Stimulated activated CD4-positive, alpha-beta T cell treated with anti-CD3 and anti-CD28 coated beads, Interleukin-1b, Interleukin-23, amount 100 ng/mL, for 1 hour (primary cell): Measurements from ENCODE around the gene CERS3.

Experiments
- DNase-seq, 2 donors: peaks; one replicate each; pipeline ENCODE4 v3.0.0-alpha.2; 2020; ENCODE audit warnings: low read depth in 2 of 2

Gene CERS3

DNA sequence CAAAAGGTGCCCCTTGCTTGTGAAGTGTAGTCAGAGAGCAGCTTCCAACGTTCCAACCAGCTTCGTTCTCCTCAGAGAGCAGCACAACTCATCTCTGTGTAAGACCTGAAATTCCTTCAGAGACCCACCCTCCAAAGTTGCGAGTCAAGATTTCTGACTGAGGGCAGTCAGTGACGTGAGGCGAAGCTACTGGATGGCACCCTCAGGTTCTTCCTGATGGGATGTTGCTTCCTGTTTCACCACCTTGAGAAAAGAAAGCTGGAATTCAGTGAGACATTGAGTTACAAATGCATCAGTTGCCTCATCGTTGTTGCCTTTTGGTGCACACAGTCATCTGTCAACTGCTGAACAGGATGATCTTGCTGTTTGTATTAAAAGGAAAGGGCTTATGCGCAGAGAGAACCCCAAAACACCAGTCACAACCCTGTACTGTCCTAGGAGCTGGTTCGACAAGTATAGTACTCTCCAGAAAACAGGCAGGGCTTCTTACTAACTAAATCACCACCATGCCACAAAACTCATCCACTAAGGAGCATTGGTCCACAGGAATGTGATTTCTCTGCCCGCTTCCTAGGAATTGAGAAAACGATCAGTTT lies at the start of gene CERS3:
Gene CERS3, minus strand, starts transcription at position 118 of the 596 bp plus-strand sequence. CDS start 27,101 bp downstream, outside the sequence.
- DNase-seq = no peak

DNA sequence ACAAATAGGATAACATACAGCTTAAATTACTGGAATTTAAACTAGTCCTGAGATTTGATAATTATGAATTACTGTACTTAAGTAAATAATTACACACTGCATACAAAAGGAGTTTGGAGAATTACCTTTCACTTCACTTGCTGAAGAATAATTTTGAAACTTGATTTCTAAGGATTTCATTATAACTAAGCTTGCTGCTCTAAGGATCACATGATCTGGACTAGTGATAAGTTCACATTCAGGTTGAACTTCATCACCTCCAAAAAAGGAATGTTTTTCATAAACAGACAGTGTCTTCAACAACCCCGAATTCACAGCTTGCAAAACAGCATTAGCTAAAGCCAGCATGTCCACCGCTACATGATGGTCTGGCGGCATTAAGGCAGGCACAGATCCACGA lies 44.8 kb upstream of the CERS3 start:
- DNase-seq = no peak

DNA sequence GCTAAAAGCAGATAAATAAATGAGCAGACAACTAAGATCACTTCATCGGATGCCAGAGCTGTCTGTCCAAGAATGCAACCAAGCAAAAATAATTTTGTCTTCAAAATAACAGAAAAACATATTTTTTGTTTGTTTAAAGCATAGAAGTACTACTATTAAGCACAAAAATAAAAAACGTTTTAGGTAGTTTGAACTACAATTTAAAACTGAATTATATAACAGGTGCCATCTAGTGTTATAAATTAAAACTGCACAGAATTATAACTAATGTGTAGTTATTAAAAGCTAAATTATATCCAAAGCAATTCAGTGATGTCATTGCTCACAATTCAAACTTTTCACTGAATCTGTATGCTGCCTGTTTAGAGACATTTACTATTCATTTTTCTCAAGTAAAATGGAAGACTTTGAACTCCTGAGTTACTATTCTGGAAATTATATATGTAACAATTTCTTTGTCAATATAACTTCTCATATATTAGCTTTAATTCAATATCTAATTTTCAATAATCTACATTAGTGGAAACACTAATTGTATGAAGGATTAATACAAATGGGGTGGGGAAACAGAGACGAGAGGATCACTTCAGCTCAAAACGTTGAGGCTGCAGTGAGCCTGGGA lies 43.7 kb upstream of the CERS3 start:
- DNase-seq = no peak

DNA sequence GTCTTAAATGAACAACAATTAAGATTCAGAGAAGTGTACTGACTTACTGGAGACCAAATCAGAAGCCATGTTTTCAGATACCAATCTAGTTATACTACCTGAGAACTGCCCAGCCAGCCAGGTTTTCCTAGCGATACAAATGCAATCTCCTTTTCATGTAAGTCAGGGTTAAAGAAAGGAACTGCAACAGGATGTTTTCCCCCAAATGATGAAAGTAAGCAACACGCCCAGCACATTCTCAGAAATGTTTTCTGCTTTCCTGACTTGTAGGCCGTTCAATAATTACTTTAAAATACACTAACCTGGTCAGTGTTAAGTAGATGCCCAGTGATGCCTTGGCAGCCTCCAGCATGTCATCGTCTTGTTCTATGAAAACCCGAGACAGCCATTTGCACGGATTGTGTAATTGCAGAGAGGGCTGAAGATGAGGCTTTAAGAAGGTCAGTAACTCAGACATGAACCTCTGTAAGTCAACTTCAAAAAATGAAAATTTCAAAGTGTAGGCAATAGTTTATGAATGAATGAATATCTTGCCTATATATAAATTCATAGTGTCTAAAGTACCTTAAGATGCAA lies 42.9 kb upstream of the CERS3 start:
- DNase-seq = no peak

DNA sequence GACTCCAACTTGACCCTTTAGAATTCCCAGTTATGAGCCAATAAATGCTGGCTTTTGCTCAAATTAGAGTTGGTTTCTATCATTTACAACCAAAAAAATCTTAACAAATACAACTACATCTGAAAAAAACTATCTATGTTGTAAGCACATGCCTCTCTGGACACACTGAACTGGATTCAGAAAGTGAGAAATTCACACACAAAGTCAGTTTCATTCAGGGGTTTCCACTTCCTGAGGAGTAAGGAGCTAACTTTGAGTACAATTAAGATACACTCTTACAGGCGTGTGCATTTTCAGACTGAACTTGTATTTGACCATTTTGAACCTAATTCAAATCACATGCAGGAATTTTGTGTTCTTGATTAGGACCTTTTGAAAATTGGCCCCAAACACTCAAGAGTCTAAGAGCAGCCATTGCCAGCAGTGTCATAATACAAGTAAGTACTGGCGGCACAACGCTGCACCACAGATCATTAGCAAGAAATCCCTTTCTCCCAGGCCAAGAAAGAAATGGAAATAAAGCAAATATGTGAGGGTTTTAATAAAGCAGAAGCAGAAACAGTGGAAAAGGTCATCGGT lies 42.1 kb upstream of the CERS3 start:
- no peak for DNase-seq

DNA sequence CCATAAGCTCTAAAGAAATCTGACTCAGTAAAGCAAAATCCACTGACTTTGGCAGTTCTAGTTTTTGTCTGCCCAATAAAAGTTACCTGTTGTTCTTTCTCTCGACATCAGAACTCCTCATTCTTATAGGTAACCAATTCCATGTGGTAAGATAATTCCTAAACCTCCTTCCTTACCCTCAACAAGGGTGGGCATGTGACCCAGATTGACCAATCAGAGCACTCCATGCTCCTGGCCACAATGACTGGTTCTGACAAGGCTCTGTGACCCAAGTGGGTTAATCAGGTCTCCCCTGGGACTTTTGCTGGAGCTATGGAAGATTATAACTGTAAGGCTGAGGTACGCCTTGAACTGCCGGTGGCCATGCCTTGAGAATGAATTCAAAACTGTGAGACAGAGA lies 41.5 kb upstream of the CERS3 start:
- DNase-seq = no peak

DNA sequence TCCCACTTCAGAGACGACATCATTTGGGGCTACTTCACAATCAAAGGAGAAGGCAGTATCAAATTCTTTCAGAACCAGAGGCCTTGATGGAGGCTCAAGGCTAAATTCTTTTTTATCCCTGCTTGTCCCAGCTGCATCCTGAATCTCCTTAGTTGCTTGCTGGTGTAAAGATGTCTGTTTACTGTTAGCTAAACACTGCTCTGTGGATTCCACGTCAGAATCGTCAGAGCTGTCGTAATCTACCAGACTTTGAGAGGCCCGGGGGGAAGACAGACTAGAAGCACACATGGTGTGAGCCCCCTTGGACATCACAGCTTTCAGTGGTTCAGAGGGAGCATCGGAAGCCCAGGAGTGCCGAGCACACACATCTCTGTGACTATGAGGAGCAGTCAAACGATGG lies 40.6 kb upstream of the CERS3 start:
- no peak for DNase-seq

DNA sequence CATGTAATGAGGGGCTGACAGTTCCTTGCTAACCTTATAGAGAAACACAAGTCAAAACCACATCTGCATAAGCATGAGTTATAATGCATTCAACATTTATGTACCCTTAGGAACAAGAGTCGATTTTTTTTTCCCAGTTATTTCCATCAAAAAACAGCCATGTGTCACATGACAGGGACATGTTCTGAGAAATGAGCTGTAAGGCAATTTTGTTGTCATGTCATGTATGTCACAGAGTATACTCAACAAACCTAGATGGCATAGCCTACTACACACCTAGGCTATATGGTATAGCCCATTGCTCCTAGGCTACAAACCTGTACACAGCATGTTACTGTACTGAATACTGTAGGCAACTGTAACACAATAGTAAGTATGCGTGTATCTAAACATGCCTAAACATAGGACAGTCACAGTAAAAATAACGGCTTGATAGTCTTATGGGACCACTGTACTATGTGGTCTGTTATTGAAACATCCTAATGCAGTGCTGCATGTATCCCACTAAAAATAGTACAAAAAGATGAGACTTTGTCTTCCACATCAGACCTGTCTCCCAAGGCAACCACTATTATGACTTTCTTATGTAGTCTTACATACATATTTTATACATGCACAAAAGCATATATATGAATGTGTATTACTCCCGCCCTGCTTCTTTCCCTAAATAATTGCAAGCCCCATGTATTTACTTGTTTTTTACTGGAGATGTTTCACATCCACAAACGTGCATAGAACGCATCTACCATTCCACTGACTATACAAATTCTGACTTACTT lies 38.3 kb upstream of the CERS3 start:
- no peak for DNase-seq

DNA sequence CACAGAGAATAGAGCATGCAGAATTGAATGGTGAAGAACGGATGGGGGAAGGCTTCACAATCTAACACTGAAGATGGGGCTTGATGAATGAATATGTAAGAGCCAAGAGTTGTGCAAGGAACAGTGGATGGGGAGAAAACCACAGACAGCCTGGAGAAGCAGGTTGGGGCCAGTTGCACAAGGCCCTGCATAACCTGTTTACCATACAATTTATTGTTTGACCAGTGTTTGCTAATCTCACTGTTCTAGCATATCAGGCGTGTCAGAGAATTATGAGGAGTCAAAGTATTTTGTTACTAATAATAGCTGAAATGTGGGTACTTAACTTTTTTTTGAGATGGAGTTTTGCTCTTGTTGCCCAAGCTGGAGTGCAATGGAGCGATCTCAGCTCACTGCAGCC lies 36.8 kb upstream of the CERS3 start:
- DNase-seq = no peak

DNA sequence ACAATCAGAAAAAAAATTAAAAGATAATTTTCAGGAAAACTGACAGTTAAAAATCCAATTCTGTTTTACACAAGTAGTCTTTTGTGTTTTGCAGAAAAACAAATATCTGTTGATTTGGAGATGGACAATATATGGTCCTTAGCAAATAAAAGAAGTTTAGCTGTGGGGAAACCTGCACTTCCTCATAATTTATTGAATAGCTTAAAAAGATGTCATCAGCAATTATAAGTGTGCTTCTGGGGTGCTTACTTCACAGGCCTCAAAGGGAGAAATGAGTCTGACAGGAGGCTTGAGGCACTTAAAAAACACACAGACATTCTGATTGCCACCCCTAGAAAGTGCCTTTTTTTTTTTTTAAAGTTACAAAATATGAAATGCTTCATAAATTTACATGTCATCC lies 31.6 kb upstream of the CERS3 start:
- no peak for DNase-seq

DNA sequence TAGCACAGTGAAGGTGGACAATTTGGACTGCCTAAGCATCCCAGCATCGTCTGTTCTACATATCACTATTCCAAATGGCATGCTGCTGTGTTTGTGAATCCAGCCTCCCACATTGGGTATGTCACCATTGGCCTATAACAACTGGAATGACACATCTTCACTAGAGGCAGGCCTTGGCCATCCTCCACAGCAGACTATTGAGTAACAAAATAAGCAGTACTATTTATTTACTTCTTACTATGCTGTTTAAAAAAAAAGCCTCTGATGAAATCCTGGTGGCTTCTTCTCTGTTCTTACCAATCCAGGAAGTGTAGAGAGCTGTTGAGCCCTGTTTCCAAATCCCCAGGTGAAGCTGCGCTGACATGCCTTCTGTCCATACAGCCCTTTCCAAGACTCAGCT lies 30.6 kb upstream of the CERS3 start:
- no peak for DNase-seq

DNA sequence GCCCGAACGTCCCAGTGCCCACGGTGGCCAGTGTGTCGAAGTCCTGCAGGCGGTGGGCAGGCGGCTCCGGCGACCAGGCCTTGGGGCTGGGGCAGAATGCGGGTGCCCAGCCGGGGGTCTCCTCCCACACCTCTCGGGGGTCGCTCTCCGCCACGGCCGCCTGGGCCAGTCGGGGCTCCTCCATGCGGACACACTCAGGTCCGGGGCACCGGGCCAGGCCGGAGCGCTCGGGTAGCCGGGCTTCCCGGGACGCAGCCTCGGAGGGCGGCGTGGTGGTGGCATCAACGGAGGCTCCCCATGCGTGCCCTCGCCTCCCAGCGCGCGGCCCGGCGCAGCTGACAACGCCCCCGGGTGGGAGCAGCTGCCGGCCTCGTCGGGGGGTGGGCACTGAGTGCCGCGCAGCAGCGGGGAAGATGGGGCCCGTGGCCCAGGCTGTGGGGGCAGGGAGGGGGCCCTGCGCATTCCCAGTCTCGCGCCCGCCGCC lies 30.1 kb upstream of the CERS3 start:
- DNase-seq = no peak

DNA sequence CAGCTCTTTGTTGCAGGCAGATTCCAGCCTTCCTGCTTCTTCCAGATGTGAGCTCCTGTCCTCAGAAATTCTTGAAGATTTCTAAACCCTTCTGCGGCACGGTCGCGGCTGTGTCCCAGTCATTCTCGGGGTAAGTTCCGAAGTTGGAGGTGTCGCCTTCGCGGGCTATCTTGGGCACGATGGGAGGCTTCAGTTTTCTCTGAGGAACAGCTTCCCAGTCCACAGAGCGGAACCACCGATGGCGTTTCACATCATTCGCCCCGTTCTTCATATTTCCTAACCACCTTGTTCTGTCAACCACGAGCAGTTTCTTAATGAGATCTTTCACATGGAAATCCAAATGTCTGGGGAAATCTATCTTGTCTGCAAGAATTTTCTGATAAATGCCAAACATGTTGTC lies 24.7 kb upstream of the CERS3 start:
- no peak for DNase-seq

DNA sequence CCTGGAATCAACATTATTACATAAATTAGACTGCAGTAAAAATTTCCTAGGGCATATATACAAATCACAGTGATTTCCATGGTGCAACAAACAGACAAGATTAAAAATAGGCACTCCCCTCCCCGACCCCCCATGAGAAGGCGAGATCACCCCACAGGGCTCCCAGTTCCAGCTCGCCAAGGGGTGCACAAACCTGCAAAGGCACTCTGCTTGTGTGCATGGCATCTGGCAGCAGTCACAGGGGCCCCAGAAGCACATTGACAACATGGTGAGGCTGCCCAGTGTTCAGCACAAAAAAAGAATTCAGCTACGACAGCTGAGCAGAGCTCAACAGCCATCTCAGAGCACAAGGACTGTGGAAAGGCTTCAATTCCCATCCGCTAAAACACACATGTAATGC lies 19.2 kb upstream of the CERS3 start:
- DNase-seq = no peak

DNA sequence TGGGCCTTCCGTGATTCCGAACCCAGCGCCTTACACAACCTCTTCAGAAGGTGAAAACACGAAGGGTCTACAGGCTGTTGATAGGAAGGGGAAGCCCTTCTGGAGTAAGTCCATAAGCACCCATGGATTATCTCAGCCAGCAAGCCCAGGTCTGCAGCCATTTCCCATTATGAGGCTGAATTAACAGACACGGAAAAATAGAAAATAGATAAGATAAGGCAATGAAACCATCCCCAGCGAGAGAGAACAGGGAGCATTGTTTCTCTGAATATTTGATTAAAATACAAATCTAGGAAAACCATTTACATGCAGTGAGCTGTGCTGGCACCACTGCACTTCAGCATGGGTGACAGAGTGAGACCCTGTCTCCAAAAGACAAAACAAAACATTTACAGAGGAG lies 16.2 kb upstream of the CERS3 start:
- no peak for DNase-seq

DNA sequence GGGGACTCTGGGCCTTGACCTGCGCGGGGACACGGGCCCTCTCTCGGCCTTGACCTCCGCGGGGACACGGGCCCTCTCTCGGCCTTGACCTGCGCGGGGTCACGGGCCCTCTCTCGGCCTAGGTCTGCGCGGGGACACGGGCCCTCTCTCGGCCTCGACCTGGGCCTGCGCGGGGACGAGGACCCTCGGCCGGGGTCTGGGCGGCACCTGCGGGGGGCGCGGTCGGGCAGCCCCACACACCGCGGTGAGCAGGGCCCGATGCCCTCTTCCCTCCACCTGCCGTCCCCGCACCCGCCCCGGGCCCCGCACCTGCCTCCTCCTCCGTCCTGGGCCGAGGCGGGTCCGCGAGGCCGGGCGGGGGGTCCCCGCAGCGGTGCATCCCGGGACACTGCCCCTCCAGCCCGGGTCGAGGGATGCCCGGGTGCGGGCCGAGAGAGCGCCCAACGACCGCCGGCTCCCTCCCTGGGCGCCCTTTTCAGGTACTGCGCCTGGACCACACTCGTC lies 15.6 kb upstream of the CERS3 start:
- DNase-seq = no peak

DNA sequence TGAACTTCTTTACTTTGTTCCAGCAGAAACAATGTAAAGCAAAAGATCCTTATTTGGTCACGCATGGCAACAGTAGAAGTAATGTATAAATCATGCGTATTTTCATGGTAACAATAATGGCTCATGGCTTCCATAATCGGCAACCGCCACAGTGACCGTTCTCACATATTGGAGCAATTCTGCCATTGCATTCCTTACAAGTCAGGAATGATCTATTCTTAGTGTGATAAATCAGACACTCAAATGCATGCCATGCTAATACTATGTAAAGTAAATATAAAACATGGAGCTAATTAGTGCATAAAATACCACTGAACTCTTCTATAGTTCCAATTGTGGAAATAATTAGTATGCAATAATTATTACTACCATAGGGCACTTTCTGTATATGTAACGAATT lies 13.5 kb upstream of the CERS3 start:
- DNase-seq = no peak

DNA sequence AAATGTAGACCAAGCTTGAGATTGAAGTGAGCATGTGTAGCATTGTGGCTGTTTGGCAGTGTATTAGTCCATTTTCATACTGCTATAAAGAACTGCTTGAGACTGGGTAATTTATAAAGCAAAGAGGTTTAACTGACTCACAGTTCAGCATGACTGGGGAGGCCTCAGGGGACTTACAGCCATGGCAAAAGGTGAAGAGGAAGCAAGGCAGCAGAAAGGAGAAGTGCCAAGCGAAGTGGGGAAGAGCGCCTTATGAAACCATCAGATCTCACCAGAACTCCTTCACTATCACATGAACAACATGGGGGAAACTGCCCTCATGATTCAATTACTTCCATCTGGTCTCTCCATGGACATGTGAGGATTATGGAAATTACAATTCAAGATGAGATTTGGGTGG lies 8.6 kb upstream of the CERS3 start:
- no peak for DNase-seq

DNA sequence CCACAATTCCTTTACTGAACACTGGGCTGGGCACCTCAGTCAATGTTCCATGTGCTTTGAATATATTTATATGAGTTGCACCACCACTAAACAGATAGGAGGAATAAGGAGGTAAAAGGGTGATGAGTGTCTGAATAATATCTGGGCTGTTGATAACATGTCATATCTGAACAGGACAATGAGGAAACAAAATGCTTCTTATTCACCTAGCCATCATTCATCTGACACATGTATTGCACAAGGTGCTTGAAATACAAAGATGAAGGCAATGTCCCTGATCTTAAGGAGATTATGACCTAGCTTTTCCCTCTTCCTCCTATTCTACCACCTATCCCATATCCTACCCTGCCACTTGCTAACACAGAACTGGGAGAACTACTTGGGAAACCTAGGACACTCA lies 8.0 kb upstream of the CERS3 start:
- no peak for DNase-seq

DNA sequence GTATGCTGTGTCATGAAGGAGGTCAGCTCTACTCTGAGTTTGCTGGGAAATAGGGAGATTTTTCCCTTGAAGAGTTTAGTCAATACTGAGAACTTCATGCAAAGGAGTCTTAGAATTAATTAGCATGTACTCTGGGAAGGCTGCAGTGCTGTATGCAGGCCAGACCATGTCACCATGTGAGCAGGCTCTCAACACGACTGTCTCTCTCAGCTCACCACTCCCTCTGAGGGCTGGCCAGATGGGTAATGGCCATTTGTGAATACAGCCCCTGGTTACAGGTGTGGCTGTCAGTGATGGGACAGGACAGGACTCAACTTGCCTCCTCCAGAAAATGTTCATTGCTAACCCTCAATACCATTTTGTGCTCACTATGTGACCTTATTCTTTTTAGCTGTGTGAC lies 5.1 kb upstream of the CERS3 start:
- DNase-seq = no peak

DNA sequence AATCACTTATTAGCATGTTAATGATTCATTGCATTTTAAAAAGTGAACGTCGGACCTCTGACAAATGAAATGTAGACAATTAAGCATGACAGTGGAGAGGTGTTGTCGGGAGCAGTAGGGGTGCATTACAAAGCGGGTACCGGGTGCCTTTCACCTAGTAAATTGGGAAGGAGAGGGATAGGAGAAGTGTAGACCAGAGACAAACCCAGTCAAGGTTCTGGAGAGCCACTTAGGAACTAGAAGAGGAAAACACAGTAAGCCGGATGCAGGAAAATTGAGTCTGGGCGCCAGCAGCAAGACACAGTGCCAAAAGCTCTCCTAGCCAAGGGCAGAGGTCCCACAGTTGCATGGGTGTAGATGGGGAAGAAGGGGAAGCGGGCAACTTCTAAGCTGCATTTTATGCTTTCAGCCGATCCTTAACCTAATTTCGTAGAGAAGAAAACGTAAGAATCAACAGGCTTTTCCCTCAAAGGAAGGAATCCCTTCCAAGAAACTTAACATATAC lies 3.1 kb upstream of the CERS3 start:
- no peak for DNase-seq

DNA sequence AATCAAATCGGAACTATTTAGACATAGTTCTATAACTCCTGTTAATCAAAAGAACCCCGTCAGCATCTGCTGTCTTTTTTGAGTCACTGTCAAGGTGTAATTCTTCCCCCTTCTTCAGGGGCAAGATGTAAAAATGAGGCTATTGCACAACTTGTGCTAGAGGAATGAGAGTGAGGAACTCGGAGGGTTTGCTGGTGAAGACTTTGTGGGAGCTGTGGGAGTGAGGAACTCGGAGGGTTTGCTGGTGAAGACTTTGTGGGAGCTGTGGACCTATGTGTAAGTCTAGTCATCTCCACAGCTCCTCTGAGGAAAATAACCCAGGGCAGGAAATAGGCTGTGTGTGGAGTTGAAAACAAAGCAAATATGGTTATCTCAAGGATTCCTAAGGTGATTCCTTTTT lies 2.5 kb upstream of the CERS3 start:
- DNase-seq = no peak
